GM19351 (cell line): ENCODE measurements around the gene CDH8.

Experiments
- ATAC-seq: cut with Tn5 transposase; IDR thresholded peaks from one replicate; pipeline ENCODE4 v1.9.1; 2021; ENCODE audit warnings: mild to moderate bottlenecking, moderate library complexity; ENCODE audit not compliant: unreplicated experiment

Gene CDH8

GRCh38 chr16:61665512-61665911, 370.7 kb downstream of the CDH8 start:
- ATAC-seq: no peak

GRCh38 chr16:61659936-61660335, 376.3 kb downstream of the CDH8 start:
- no peak for ATAC-seq

- ATAC-seq: no peak
Observed at GRCh38 chr16:61654962-61655361, 381.3 kb downstream of the CDH8 start.

GRCh38 chr16:61653544-61653943, 382.7 kb downstream of the CDH8 start:
- no peak for ATAC-seq

GRCh38 chr16:61645561-61645960, 390.7 kb downstream of the CDH8 start:
- no peak for ATAC-seq

GRCh38 chr16:61644736-61645135, 391.5 kb downstream of the CDH8 start:
- ATAC-seq: no peak

GRCh38 chr16:61617219-61617783, 418.9 kb downstream of the CDH8 start:
- no peak for ATAC-seq

- ATAC-seq: no peak
Observed at GRCh38 chr16:61616088-61616487, 420.1 kb downstream of the CDH8 start.

GRCh38 chr16:61611847-61612491, 424.3 kb downstream of the CDH8 start:
- ATAC-seq: no peak

- no peak for ATAC-seq
Observed at GRCh38 chr16:61606581-61606980, 429.7 kb downstream of the CDH8 start.
